ENCODE data around the gene CAMTA1. TPM values are rescaled to one million over a fixed set of nuclear protein-coding genes. Genes with fewer than 3 reads are reported as not detected.

Gene CAMTA1
- total and polyA plus RNA-seq, 9 of the 15 experiments (the other 6 are each of a cell fraction or from before 2014, with no cell fraction given): 43.9 to 161 (median 65.9) TPM

DNA sequence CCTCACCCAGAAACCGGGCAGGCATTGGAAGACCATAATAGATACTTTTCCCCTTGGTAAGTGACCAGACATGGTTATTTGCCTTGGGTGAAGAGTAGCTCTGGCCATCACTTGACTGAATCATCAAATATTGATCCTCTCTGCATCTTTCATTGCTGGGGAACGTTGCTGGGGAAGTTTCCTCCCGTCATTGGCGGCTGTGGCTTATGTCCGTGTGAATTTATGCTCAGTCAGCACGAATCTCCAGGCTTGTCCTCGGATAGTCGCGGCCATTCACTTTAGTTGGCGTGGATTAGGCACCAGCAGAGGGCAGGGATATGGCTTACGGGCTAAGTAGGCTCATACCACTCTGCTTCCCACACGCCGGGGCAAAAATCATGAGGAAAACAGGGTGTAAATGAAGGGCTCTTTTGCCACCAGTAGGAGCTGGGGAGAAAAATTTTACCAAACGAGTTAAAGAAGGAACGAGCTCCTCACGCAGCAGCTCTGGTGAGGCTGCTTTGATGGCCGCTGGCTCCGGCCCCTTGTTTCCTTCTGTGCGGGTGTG is 473.4 kb downstream of the CAMTA1 start:
- Histone ChIP-seq H3K9ac (ENCODE audit: insufficient read depth in 1 of 2, low read depth in 2 of 2, low read length in 2 of 2) (no peak overlapping the region), H3K27me3 (ENCODE audit: control insufficient read depth in 2 of 2, insufficient read depth in 2 of 2, low read length in 2 of 2) (peaks cover 47 to 55% of the 10 kb centered on the region in 2 experiments; a peak in 4 of 5 replicates), H3K36me3 (ENCODE audit: control insufficient read depth, insufficient read depth, low read length) (no peaks in the 10 kb centered on the region), H3K9me1 (ENCODE audit: control insufficient read depth, insufficient read depth, low read length) (no peaks in the 10 kb centered on the region), H3K27ac (ENCODE audit: extremely low read depth, low read depth, low read length) (no peak overlapping the region), H4K20me1 (replicated peaks; ENCODE audit: control insufficient read depth, insufficient read depth, low read length) (no peaks in the 10 kb centered on the region), H2AFZ (ENCODE audit: low read depth, low read length) (no peak overlapping the region), H3K4me1 (replicated peaks in 1 of 2; ENCODE audit: control insufficient read depth in 2 of 2, insufficient read depth in 2 of 2, low read length in 2 of 2) (no peaks in the 10 kb centered on the region), H3K9me3 (replicated peaks; ENCODE audit: control insufficient read depth, insufficient read depth, low read depth, low read length) (no peaks in the 10 kb centered on the region), H3K4me2 (ENCODE audit: insufficient read depth, low read length) (no peak overlapping the region), H3K4me3 (no peak overlapping the region), H3K79me2 (ENCODE audit: control insufficient read depth, insufficient read depth, low read length) (no peaks in the 10 kb centered on the region)
- ChIA-PET POLR2A (interaction anchor here (0.7 kb wide), 1 partner anchor 10 kb away, joined by 3 read pairs; no protein-coding TSS in a partner anchor), CTCF (ENCODE audit: low intra/inter-chr PET ratio) (no interaction called here)
- FAIRE-seq (no peak), DNase-seq (ENCODE audit: extremely low read depth in 1 of 4, low spot score in 3 of 4) (no peak), ATAC-seq (no peak)
- under 1% methylated on average over 19 of the region's 19 CpGs for WGBS (ENCODE audit: insufficient coverage, low coverage, missing lambda C conversion rate)
- intact Hi-C loops (cut with micrococcal nuclease) (no loop called here), in situ Hi-C loops (cut with MboI) (no loop called here)
- TF ChIP-seq MAFF (IDR thresholded peaks at IDR 0.05; ENCODE audit: low read length): peak; percentile 53
- TF ChIP-seq, protein P1, sequence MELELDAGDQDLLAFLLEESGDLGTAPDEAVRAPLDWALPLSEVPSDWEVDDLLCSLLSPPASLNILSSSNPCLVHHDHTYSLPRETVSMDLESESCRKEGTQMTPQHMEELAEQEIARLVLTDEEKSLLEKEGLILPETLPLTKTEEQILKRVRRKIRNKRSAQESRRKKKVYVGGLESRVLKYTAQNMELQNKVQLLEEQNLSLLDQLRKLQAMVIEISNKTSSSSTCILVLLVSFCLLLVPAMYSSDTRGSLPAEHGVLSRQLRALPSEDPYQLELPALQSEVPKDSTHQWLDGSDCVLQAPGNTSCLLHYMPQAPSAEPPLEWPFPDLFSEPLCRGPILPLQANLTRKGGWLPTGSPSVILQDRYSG (tag; conservative IDR thresholded peaks at IDR 0.05; ENCODE audit: low read depth): no peak
- peak; percentile 82 for TF ChIP-seq ZNF316 (IDR thresholded peaks at IDR 0.05)
- no peak for TF ChIP-seq ZBTB8A (IDR thresholded peaks at IDR 0.05; ENCODE audit: partially characterized antibody)
- TF ChIP-seq C11orf30 (IDR thresholded peaks at IDR 0.05; ENCODE audit: low read depth): peak; percentile 75
- TF ChIP-seq NFRKB (IDR thresholded peaks at IDR 0.05; ENCODE audit: low read depth): no peak
- TF ChIP-seq ZNF146 (CRISPR knock-in tag; IDR thresholded peaks at IDR 0.05; ENCODE audit: unreplicated experiment): no peak
- TF ChIP-seq PPARD (CRISPR knock-in tag; IDR thresholded peaks at IDR 0.05): no peak
- TF ChIP-seq MAFG (tag; conservative IDR thresholded peaks at IDR 0.05): peak; percentile 77
- TF ChIP-seq MAFK (IDR thresholded peaks at IDR 0.05; ENCODE audit: low read length): peak; percentile 66
- no TSS peak for BruUV-seq (replicated peaks)
